Endodermal cell (in vitro differentiated cells): Measurements from ENCODE around the gene PLAC8L1. TPM values are rescaled to one million over a fixed set of nuclear protein-coding genes. Genes with fewer than 3 reads are reported as not detected.

Experiments
- DNase-seq: peaks from one replicate; pipeline ENCODE4 v3.0.0-alpha.2; 2017
- H3K27ac ChIP-seq: 2 replicates; pipeline ENCODE4 v1.5.1; 2013; ENCODE audit warnings: mild to moderate bottlenecking, low read depth, low read length, moderate library complexity
- H3K27me3 ChIP-seq: 2 replicates; pipeline ENCODE4 v1.6.1; 2013; ENCODE audit warnings: mild to moderate bottlenecking, low read length, moderate library complexity; ENCODE audit not compliant: insufficient read depth, control insufficient read depth, poor library complexity, severe bottlenecking
- H3K36me3 ChIP-seq: 2 replicates; pipeline ENCODE4 v1.7.0; 2013; ENCODE audit warnings: mild to moderate bottlenecking, low read length, moderate library complexity; ENCODE audit not compliant: control insufficient read depth, insufficient read depth
- H3K4me1 ChIP-seq: one replicate; pipeline ENCODE4 v1.7.0; 2013; ENCODE audit warnings: low read length; ENCODE audit not compliant: control insufficient read depth, insufficient read depth
- H3K4me3 ChIP-seq: 2 replicates; pipeline ENCODE4 v1.5.1; 2013; ENCODE audit warnings: mild to moderate bottlenecking, low read length, moderate library complexity
- H3K9ac ChIP-seq: 2 replicates; pipeline ENCODE4 v1.6.1; 2013; ENCODE audit warnings: mild to moderate bottlenecking, low read length, moderate library complexity; ENCODE audit not compliant: poor library complexity, severe bottlenecking; ENCODE audit errors: extremely low read depth
- H3K9me3 ChIP-seq: 2 replicates; pipeline ENCODE4 v1.6.1; 2013; ENCODE audit warnings: mild to moderate bottlenecking, low read length, moderate library complexity; ENCODE audit not compliant: control insufficient read depth
- H3K27ac Mint-ChIP-seq: 2 replicates; pipeline ENCODE4 v1.8.0; 2020; ENCODE audit warnings: mixed read lengths
- H3K27me3 Mint-ChIP-seq: 2 replicates; pipeline ENCODE4 v1.8.0; 2021; ENCODE audit warnings: mild to moderate bottlenecking, mixed read lengths; ENCODE audit not compliant: insufficient read depth
- H3K36me3 Mint-ChIP-seq: 2 replicates; pipeline ENCODE4 v1.8.0; 2020; ENCODE audit warnings: low read depth, mixed read lengths
- H3K4me1 Mint-ChIP-seq: 2 replicates; pipeline ENCODE4 v1.8.0; 2020; ENCODE audit warnings: mixed read lengths
- H3K4me3 Mint-ChIP-seq: 2 replicates; pipeline ENCODE4 v1.8.0; 2020; ENCODE audit warnings: mild to moderate bottlenecking, moderate library complexity, mixed read lengths
- H3K9me3 Mint-ChIP-seq: 2 replicates; pipeline ENCODE4 v1.8.0; 2020; ENCODE audit warnings: mild to moderate bottlenecking, mixed read lengths
- CTCF ChIP-seq: fragments of 200-600 bp; sonication (generic); conservative IDR thresholded peaks from 2 replicates; pipeline ENCODE4 v1.5.0; 2021; ENCODE audit warnings: antibody characterized with exemption, mild to moderate bottlenecking
- WGBS, 2 experiments: methylation state at CpG; one replicate each; pipeline versions ENCODE4 v1.1.5 to v1.1.7; 2013; ENCODE audit warnings: missing lambda C conversion rate in 2 of 2, mixed read lengths in 1 of 2; ENCODE audit not compliant: insufficient coverage in 1 of 2, insufficient read length in 1 of 2; 5-methylcytosine and 5-hydroxymethylcytosine counted together
- total RNA-seq, 2 donors: library from RNA; stranded (reverse); fragmentation: NEBNext Ultra II Directional in 1 of 2; extraction: Animal tissue kit (Norgen Biotek cat#: 25700) in 1 of 2; gene quantifications; 2 replicates in 1 of 2; 3 replicates in 1 of 2; pipeline ENCODE4 v1.2.1, GENCODE V29; 2021

Gene PLAC8L1
- total RNA-seq, 2 donors from 2014 or later: 1.00 to 1.5 TPM

GRCh38 chr5:146068977-146069779, 36.2 kb downstream of the PLAC8L1 start:
- H3K9me3 ChIP-seq: no peaks in the 10 kb centered on the region
- no peaks in the 10 kb centered on the region for H3K27me3 ChIP-seq
- TF ChIP-seq CTCF: no peak
- Mint-ChIP-seq H3K4me3 (no peak overlapping the region), H3K4me1 (peaks cover 12% of the 10 kb centered on the region), H3K9me3 (no peaks in the 10 kb centered on the region), H3K27ac (no peak overlapping the region), H3K27me3 (peaks cover 37% of the 10 kb centered on the region), H3K36me3 (no peaks in the 10 kb centered on the region)
- DNase-seq: peak; percentile 7
- H3K4me1 ChIP-seq: no peaks in the 10 kb centered on the region
- no peak overlapping the region for H3K27ac ChIP-seq
- no peaks in the 10 kb centered on the region for H3K36me3 ChIP-seq
- H3K9ac ChIP-seq: no peak overlapping the region
- WGBS, 2 experiments: 87 to 92% methylated on average over 4 to 6 of the region's 6 CpGs
- no peak overlapping the region for H3K4me3 ChIP-seq

- Histone ChIP-seq H3K4me3 (no peak overlapping the region), H3K27me3 (no peaks in the 10 kb centered on the region), H3K9ac (no peak overlapping the region), H3K36me3 (no peaks in the 10 kb centered on the region), H3K9me3 (no peaks in the 10 kb centered on the region), H3K27ac (no peak overlapping the region), H3K4me1 (no peaks in the 10 kb centered on the region)
- TF ChIP-seq CTCF: no peak
- Mint-ChIP-seq H3K27ac (no peak overlapping the region), H3K4me3 (no peak overlapping the region), H3K4me1 (peaks cover 6% of the 10 kb centered on the region), H3K36me3 (no peaks in the 10 kb centered on the region), H3K9me3 (no peaks in the 10 kb centered on the region), H3K27me3 (peaks cover 37% of the 10 kb centered on the region)
- WGBS, 2 experiments: 96 to 97% methylated on average over 3 to 9 of the region's 9 CpGs
- DNase-seq: peak; percentile 26
Measured at GRCh38 chr5:146068206-146068605, 37.2 kb downstream of the PLAC8L1 start.

GRCh38 chr5:146066968-146067367, 38.4 kb downstream of the PLAC8L1 start:
- H3K27me3 ChIP-seq: no peaks in the 10 kb centered on the region
- H3K9me3 ChIP-seq: no peaks in the 10 kb centered on the region
- no peaks in the 10 kb centered on the region for H3K4me1 ChIP-seq
- no peaks in the 10 kb centered on the region for H3K36me3 ChIP-seq
- H3K4me3 ChIP-seq: no peak overlapping the region
- DNase-seq: peak; percentile 42
- WGBS, 2 experiments: 92% methylated on average over 8 of the region's 8 CpGs; no CpG with 5 or more reads in 1 of the 2 experiments
- no peak overlapping the region for H3K27ac ChIP-seq
- Mint-ChIP-seq H3K27me3 (peaks cover 40% of the 10 kb centered on the region), H3K36me3 (no peaks in the 10 kb centered on the region), H3K27ac (no peak overlapping the region), H3K4me1 (no peaks in the 10 kb centered on the region), H3K4me3 (no peak overlapping the region), H3K9me3 (no peaks in the 10 kb centered on the region)
- peak; percentile 29 for TF ChIP-seq CTCF
- no peak overlapping the region for H3K9ac ChIP-seq
